Kidney epithelial cell (primary cell): ENCODE results near the gene PLSCR1. TPM values are rescaled to one million over a fixed set of nuclear protein-coding genes. Genes with fewer than 3 reads are reported as not detected.

Experiments
- DNase-seq: peaks from one replicate; pipeline ENCODE4 v3.0.0-alpha.2; 2010; ENCODE audit warnings: low read depth
- H3K27me3 ChIP-seq: 2 replicates; pipeline ENCODE4 v1.6.0; 2011; ENCODE audit warnings: low read length; ENCODE audit not compliant: control insufficient read depth, insufficient read depth
- H3K36me3 ChIP-seq: 2 replicates; pipeline ENCODE4 v1.5.1; 2011; ENCODE audit warnings: low read length; ENCODE audit not compliant: control insufficient read depth, insufficient read depth
- H3K4me3 ChIP-seq: 2 replicates; pipeline ENCODE4 v1.5.1; 2011; ENCODE audit warnings: low read depth, mild to moderate bottlenecking, control low read depth, low read length
- total RNA-seq: library from RNA; depleted of rRNA; stranded (reverse); fragments of >200 nt; gene quantifications from 2 replicates; pipeline ENCODE4 v1.2.3, GENCODE V29; 2015
- TF ChIP-seq, protein P1 (sequence below): IDR thresholded peaks from 2 replicates; pipeline ENCODE4 v1.5.1; 2011; ENCODE audit warnings: mild to moderate bottlenecking, moderate library complexity, low read length, control low read depth, inconsistent platforms; ENCODE audit not compliant: insufficient read depth, poor library complexity, severe bottlenecking

Gene PLSCR1
- total RNA-seq, 1 donor from 2014 or later: 235 TPM

DNA sequence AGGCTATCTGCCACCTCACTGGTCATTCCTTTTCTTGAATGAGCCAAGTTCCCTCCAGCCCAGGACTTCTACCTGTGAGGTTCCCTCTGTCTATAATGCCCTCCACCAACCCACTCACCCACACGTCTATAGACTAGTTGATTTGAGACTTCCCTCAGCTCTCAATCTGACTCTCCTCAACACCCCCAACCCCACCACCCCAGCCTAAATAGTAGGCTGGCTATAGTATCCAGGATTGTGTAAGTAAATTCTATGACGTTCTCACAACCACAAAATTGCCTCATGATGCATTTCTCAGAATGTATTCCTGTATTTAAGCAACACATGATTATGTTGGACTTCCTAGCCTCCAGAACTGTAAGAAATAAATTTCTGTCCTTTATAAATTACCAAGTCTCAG is 2.2 kb downstream of the PLSCR1 start:
- Histone ChIP-seq H3K4me3 (no peak overlapping the region), H3K27me3 (no peaks in the 10 kb centered on the region), H3K36me3 (no peaks in the 10 kb centered on the region)
- TF ChIP-seq, protein P1, sequence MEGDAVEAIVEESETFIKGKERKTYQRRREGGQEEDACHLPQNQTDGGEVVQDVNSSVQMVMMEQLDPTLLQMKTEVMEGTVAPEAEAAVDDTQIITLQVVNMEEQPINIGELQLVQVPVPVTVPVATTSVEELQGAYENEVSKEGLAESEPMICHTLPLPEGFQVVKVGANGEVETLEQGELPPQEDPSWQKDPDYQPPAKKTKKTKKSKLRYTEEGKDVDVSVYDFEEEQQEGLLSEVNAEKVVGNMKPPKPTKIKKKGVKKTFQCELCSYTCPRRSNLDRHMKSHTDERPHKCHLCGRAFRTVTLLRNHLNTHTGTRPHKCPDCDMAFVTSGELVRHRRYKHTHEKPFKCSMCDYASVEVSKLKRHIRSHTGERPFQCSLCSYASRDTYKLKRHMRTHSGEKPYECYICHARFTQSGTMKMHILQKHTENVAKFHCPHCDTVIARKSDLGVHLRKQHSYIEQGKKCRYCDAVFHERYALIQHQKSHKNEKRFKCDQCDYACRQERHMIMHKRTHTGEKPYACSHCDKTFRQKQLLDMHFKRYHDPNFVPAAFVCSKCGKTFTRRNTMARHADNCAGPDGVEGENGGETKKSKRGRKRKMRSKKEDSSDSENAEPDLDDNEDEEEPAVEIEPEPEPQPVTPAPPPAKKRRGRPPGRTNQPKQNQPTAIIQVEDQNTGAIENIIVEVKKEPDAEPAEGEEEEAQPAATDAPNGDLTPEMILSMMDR: no peak
- DNase-seq: no peak

DNA sequence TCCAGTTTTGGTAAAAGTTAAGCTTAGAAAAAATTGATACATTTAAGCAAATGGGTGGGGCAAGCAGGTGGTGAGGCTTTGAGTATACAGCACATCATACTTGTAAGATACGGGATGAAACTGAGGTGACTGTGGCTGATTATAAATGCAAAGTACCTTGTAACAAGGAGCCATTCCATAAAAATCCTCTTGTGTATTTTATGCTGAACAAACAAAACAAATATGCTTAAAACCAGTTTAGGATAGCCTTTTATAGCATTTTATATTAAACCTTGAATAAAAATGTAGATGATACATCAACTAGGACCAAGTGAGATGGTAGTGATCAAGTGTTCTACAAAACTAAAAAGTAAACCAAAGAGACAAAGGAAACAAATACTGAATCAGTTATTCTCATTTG is 3.4 kb downstream of the PLSCR1 start:
- Histone ChIP-seq H3K36me3 (no peaks in the 10 kb centered on the region), H3K27me3 (no peaks in the 10 kb centered on the region), H3K4me3 (no peak overlapping the region)
- DNase-seq: no peak
- TF ChIP-seq, protein P1: no peak

DNA sequence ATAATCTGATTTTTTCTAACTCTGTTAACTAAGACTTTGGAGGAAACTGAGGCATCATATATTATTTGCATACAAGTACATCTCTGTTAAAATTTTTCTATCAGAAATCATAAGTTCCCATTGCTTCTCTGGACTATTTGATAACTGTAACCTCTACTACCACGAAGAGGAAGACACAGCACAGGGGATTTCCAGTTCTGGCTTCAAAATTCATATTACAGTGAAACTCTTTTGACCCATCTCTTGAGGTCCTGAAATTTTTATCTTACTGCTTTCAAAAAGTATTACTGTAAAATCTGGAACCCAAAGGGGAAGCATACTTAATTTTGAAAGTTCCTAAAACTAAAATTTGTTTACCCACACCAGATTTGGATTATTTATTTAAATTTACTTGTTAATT is 4.2 kb downstream of the PLSCR1 start:
- DNase-seq: no peak
- Histone ChIP-seq H3K4me3 (no peak overlapping the region), H3K27me3 (no peaks in the 10 kb centered on the region), H3K36me3 (no peaks in the 10 kb centered on the region)
- TF ChIP-seq, protein P1: no peak

DNA sequence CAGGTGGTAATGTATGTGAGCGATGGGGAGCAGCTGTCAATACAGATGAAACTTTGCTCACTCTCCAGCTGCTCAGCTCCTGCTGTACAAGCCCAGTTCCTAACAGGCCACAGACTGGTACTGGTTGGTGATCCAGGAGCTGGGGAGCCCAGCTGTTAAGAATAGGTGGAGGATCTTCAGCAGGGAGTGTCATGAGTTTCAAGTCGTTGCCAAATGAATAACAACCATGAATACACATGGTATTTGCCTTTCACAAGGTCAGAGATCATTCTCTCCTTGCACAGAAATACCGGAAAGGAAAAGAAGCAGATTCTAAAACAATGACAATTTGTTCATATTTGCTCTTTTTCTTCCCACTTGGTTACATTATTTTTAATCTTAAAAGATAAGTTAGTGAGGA is 5.1 kb downstream of the PLSCR1 start:
- H3K4me3 ChIP-seq: no peak overlapping the region

DNA sequence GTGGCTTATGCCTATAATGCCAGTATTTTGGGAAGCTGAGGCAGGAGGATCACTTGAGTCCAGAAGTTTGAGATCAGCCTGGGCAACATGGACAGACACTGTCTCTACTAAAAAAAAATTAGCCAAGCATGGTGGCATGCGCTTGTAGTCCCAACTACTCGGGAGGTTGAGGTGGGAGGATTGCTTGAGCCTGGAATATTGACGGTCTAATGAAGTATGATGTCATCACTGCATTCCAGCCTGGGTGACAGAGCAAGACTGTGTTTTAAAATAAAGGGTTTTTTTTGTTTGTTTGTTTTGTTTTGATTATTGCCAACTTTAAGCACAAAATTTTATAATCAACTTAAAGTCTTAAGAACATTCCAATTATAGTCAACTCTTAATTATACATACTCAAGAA is 6.8 kb downstream of the PLSCR1 start:
- no peak for DNase-seq
- no peak overlapping the region for H3K4me3 ChIP-seq
- no peaks in the 10 kb centered on the region for H3K27me3 ChIP-seq
- no peaks in the 10 kb centered on the region for H3K36me3 ChIP-seq
- TF ChIP-seq, protein P1: no peak

More for the DNA sequence above, 5.1 kb downstream of the PLSCR1 start:
- Histone ChIP-seq H3K36me3 (no peaks in the 10 kb centered on the region), H3K27me3 (no peaks in the 10 kb centered on the region)
- TF ChIP-seq, protein P1: no peak
- DNase-seq: no peak

DNA sequence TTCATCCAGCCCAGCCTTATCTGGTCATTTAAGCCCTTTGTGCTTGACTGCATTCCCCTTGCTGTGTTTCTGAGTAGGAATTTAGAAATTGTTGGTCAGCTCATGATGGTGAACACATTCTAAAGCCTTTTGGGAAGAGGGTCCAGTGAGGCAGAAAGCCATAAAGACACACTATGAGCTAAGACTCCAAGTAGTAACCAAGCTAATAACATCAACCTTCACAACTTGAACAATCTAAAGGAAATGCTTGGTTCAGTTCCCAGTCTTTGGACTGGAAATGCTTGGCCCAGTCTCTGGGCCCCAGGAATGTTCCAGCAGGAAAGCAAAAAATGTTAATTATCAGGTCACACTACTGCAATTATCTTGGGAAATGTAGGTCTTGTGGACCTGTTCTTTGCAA is 7.7 kb downstream of the PLSCR1 start:
- TF ChIP-seq, protein P1: no peak
- Histone ChIP-seq H3K4me3 (no peak overlapping the region), H3K27me3 (no peaks in the 10 kb centered on the region), H3K36me3 (no peaks in the 10 kb centered on the region)
- no peak for DNase-seq
